Right lobe of liver (tissue), 4 donors: ENCODE results near the gene CD151.

ENCODE experiments used
- CTCF ChIP-seq, 4 donors: fragments of 200-600 bp in 3 of 4; fragments of 450-650 bp in 1 of 4; IDR thresholded peaks; one replicate each; pipeline versions ENCODE4 v1.5.1 to v1.8.0; 2016 to 2022; ENCODE audit warnings: antibody characterized with exemption in 4 of 4, mild to moderate bottlenecking in 2 of 4
- POLR2A ChIP-seq: fragments of 450-650 bp; IDR thresholded peaks from one replicate; pipeline ENCODE4 v1.6.1; 2017; ENCODE audit warnings: antibody characterized with exemption, mild to moderate bottlenecking
- donor health status: DM: no; HTN: no; CAD: no.
- donor health status: DM: no; HTN: no; CAD: no.
- donor health status: DM: no; HTN: yes; CAD: no.

DNA sequence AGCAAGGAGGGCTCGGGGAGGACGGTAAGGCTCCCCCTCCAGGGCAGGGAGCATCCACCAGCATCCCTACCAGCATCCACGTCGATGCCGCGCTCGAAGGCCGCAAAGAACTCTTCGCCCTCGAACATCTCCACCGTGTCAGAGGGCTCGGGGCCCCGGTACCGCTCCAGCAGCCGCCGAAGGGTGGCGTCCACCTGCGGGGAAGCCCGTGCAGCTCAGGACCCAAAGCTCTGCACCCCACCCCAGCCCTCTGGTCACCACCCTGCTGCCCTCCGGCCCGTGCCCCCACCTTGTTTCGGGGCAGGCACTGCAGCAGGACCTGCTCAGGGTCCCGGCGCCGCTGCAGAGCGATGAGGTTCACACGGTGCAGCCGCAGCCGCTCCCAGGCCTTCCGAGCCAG lies 32.3 kb upstream of the CD151 start:
- TF ChIP-seq POLR2A (no peak), CTCF (IDR thresholded peaks at IDR 0.05) (no peak)
